ENCODE measurements around the gene STK4.
"Not testable (repeated sequence)": the region's sequence is repeated elsewhere in the genome, so short reads cannot be mapped to it uniquely, and the experiment has no call there.

Gene STK4

GRCh38 chr20:44990425-44990824 is 24.1 kb downstream of the STK4 start:
- no peak for DNase-seq

- DNase-seq = no peak
These were observed 24.6 kb downstream of the STK4 start for GRCh38 chr20:44990957-44991356.

GRCh38 chr20:44993343-44993742 is 27.0 kb downstream of the STK4 start:
- no peak for DNase-seq

GRCh38 chr20:44997171-44997570 is 30.9 kb downstream of the STK4 start:
- no peak for DNase-seq

GRCh38 chr20:44997668-44998067 is 31.4 kb downstream of the STK4 start:
- DNase-seq = no peak

- no peak for DNase-seq
These were observed 42.3 kb downstream of the STK4 start for GRCh38 chr20:45008521-45009049.

GRCh38 chr20:45010399-45010828 is 44.1 kb downstream of the STK4 start:
- DNase-seq = no peak

GRCh38 chr20:45011108-45011526 is 44.8 kb downstream of the STK4 start:
- peak; percentile 57 for DNase-seq

- DNase-seq = no peak
These were observed 46.5 kb downstream of the STK4 start for GRCh38 chr20:45012682-45013302.

- DNase-seq = not testable (repeated sequence)
These were observed 47.8 kb downstream of the STK4 start for GRCh38 chr20:45014131-45014530.

- no peak for DNase-seq
These were observed 48.5 kb downstream of the STK4 start for GRCh38 chr20:45014671-45015415.

- no peak for DNase-seq
These were observed 49.9 kb downstream of the STK4 start for GRCh38 chr20:45016089-45016671.

GRCh38 chr20:45017281-45017680 is 51.0 kb downstream of the STK4 start:
- DNase-seq = no peak

- DNase-seq = no peak
These were observed 51.5 kb downstream of the STK4 start for GRCh38 chr20:45017857-45018256.

GRCh38 chr20:45019027-45019761 is 52.9 kb downstream of the STK4 start:
- no peak for DNase-seq

- DNase-seq = no peak
These were observed 53.4 kb downstream of the STK4 start for GRCh38 chr20:45019762-45020123.

GRCh38 chr20:45020236-45020886 is 54.0 kb downstream of the STK4 start:
- DNase-seq = peak; percentile 27

- DNase-seq = no peak
These were observed 55.3 kb downstream of the STK4 start for GRCh38 chr20:45021631-45022030.

GRCh38 chr20:45023140-45023539 is 56.8 kb downstream of the STK4 start:
- not testable (repeated sequence) for DNase-seq

GRCh38 chr20:45028424-45029136 is 62.3 kb downstream of the STK4 start:
- DNase-seq = no peak

GRCh38 chr20:45029884-45030283 is 63.6 kb downstream of the STK4 start:
- DNase-seq = no peak

GRCh38 chr20:45032276-45032675 is 66.0 kb downstream of the STK4 start:
- DNase-seq = no peak
